Neural progenitor cell (in vitro differentiated cells): ENCODE data around the gene SLC6A17.

Source experiments
- EZH2 ChIP-seq: fragments of 200-600 bp; sonication (generic); IDR thresholded peaks from 2 replicates; pipeline ENCODE4 v1.6.1; 2017; ENCODE audit warnings: antibody characterized with exemption, mild to moderate bottlenecking, moderate library complexity
- TF ChIP-seq, protein P1 (sequence below): fragments of 200-600 bp; sonication (generic); IDR thresholded peaks from 2 replicates; pipeline ENCODE4 v1.5.1; 2017; ENCODE audit warnings: antibody characterized with exemption, mild to moderate bottlenecking

DNA sequence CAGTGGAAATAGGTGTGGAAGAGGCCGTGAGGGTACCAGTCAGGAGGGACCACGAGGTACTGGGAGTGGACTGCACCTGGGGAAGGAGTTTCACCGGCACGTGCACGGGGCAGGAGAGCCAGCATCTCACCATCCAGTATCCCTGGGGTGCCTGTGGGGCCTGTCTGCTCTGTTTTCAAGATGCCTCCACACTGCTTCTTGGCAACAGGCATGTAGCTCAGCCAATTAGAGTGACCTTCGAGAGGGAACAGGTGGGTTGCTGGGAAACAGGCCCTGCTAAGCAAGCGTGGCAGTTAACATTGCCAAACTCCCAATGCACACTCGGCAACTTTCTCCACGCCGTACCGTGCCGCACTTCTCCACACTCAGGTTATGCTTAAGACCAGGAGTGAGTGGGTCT, 77.5 kb downstream of the SLC6A17 start:
- TF ChIP-seq, protein P1, sequence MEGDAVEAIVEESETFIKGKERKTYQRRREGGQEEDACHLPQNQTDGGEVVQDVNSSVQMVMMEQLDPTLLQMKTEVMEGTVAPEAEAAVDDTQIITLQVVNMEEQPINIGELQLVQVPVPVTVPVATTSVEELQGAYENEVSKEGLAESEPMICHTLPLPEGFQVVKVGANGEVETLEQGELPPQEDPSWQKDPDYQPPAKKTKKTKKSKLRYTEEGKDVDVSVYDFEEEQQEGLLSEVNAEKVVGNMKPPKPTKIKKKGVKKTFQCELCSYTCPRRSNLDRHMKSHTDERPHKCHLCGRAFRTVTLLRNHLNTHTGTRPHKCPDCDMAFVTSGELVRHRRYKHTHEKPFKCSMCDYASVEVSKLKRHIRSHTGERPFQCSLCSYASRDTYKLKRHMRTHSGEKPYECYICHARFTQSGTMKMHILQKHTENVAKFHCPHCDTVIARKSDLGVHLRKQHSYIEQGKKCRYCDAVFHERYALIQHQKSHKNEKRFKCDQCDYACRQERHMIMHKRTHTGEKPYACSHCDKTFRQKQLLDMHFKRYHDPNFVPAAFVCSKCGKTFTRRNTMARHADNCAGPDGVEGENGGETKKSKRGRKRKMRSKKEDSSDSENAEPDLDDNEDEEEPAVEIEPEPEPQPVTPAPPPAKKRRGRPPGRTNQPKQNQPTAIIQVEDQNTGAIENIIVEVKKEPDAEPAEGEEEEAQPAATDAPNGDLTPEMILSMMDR: no peak
- TF ChIP-seq EZH2: no peak
